SK-N-SH treated with all-trans-retinoic acid at 6 μM for 48 hours (cell line): ENCODE results near the gene PANX2.

Source experiments
- ATAC-seq: fragments of 200-7000 bp; cut with Tn5 transposase; 3 replicates; pipeline ENCODE4 v1.9.1; 2020; ENCODE audit warnings: mild to moderate bottlenecking, moderate library complexity
- ARNTL ChIP-seq: fragments of 450-650 bp; formaldehyde crosslinking; IDR thresholded peaks from 2 replicates; pipeline ENCODE4 v1.5.0; 2020; ENCODE audit warnings: low read depth, mild to moderate bottlenecking, moderate library complexity, borderline replicate concordance
- CSDC2 ChIP-seq: fragments of 250-450 bp; sonication (Bioruptor Pico); IDR thresholded peaks from 2 replicates; pipeline ENCODE4 v1.5.0; 2020; ENCODE audit warnings: mild to moderate bottlenecking, moderate library complexity
- ESRRG ChIP-seq: fragments of 250-450 bp; sonication (Bioruptor Pico); IDR thresholded peaks from 2 replicates; pipeline ENCODE4 v1.6.1; 2021; ENCODE audit warnings: mild to moderate bottlenecking
- GLIS3 ChIP-seq: fragments of 250-450 bp; sonication (Bioruptor Pico); IDR thresholded peaks from 2 replicates; pipeline ENCODE4 v1.5.0; 2020; ENCODE audit warnings: mild to moderate bottlenecking, moderate library complexity
- ISL1 ChIP-seq: fragments of 250-450 bp; sonication (Bioruptor Pico); IDR thresholded peaks from 2 replicates; pipeline ENCODE4 v2.1.2; 2022; ENCODE audit warnings: mild to moderate bottlenecking, moderate library complexity
- OSR1 ChIP-seq: fragments of 250-450 bp; sonication (Bioruptor Pico); IDR thresholded peaks from 2 replicates; pipeline ENCODE4 v1.8.0; 2022; ENCODE audit warnings: moderate library complexity, mild to moderate bottlenecking, inconsistent platforms
- RARB ChIP-seq: fragments of 250-450 bp; sonication (Bioruptor Pico); IDR thresholded peaks from 2 replicates; pipeline ENCODE4 v1.8.0; 2021; ENCODE audit warnings: mild to moderate bottlenecking, moderate library complexity
- SNAI2 ChIP-seq: fragments of 250-450 bp; sonication (Bioruptor Pico); IDR thresholded peaks from 2 replicates; pipeline ENCODE4 v1.5.0; 2020; ENCODE audit warnings: mild to moderate bottlenecking, moderate library complexity
- TOX ChIP-seq: fragments of 250-450 bp; sonication (Bioruptor Pico); IDR thresholded peaks from 2 replicates; pipeline ENCODE4 v1.8.0; 2021; ENCODE audit warnings: mild to moderate bottlenecking, moderate library complexity, borderline replicate concordance
- ZC3H10 ChIP-seq: fragments of 250-450 bp; sonication (Bioruptor Pico); IDR thresholded peaks from 2 replicates; pipeline ENCODE4 v1.5.1; 2021; ENCODE audit warnings: mild to moderate bottlenecking, moderate library complexity
- ZFP3 ChIP-seq: fragments of 250-450 bp; sonication (Bioruptor Pico); IDR thresholded peaks from 2 replicates; pipeline ENCODE4 v1.5.0; 2020; ENCODE audit warnings: mild to moderate bottlenecking, moderate library complexity
- ZFP30 ChIP-seq: fragments of 450-650 bp; formaldehyde crosslinking; IDR thresholded peaks from 2 replicates; pipeline ENCODE4 v1.5.0; 2022; ENCODE audit warnings: mild to moderate bottlenecking, moderate library complexity
- ZNF565 ChIP-seq: fragments of 450-650 bp; formaldehyde crosslinking; conservative IDR thresholded peaks from 2 replicates; pipeline ENCODE4 v1.5.0; 2020; ENCODE audit warnings: low read depth, mild to moderate bottlenecking, moderate library complexity
- ZNF70 ChIP-seq: fragments of 450-650 bp; formaldehyde crosslinking; IDR thresholded peaks from 2 replicates; pipeline ENCODE4 v1.5.0; 2020; ENCODE audit warnings: mild to moderate bottlenecking, moderate library complexity
- ZNF8 ChIP-seq: fragments of 450-650 bp; formaldehyde crosslinking; IDR thresholded peaks from 2 replicates; pipeline ENCODE4 v1.5.0; 2020; ENCODE audit warnings: mild to moderate bottlenecking, moderate library complexity
- TF ChIP-seq, protein P1 (sequence below): fragments of 250-450 bp; sonication (Bioruptor Pico); IDR thresholded peaks from 2 replicates; pipeline ENCODE4 v1.5.1; 2021; ENCODE audit warnings: mild to moderate bottlenecking, moderate library complexity
- TF ChIP-seq, protein P2 (sequence below): fragments of 250-450 bp; sonication (Bioruptor Pico); IDR thresholded peaks from 2 replicates; pipeline ENCODE4 v1.5.0; 2020; ENCODE audit warnings: mild to moderate bottlenecking, moderate library complexity
- TF ChIP-seq, protein P3 (sequence below): fragments of 250-450 bp; sonication (Bioruptor Pico); IDR thresholded peaks from 2 replicates; pipeline ENCODE4 v1.8.0; 2020; ENCODE audit warnings: mild to moderate bottlenecking, moderate library complexity, borderline replicate concordance
- TF ChIP-seq, protein P4 (sequence below): fragments of 250-450 bp; sonication (Bioruptor Pico); IDR thresholded peaks from 2 replicates; pipeline ENCODE4 v1.8.0; 2021; ENCODE audit warnings: low read depth, mild to moderate bottlenecking, moderate library complexity, borderline replicate concordance
- TF ChIP-seq, protein P5 (sequence below): fragments of 250-450 bp; sonication (Bioruptor Pico); IDR thresholded peaks from 2 replicates; pipeline ENCODE4 v1.5.1; 2020; ENCODE audit warnings: low read depth, mild to moderate bottlenecking, moderate library complexity

PANX2 gene

DNA sequence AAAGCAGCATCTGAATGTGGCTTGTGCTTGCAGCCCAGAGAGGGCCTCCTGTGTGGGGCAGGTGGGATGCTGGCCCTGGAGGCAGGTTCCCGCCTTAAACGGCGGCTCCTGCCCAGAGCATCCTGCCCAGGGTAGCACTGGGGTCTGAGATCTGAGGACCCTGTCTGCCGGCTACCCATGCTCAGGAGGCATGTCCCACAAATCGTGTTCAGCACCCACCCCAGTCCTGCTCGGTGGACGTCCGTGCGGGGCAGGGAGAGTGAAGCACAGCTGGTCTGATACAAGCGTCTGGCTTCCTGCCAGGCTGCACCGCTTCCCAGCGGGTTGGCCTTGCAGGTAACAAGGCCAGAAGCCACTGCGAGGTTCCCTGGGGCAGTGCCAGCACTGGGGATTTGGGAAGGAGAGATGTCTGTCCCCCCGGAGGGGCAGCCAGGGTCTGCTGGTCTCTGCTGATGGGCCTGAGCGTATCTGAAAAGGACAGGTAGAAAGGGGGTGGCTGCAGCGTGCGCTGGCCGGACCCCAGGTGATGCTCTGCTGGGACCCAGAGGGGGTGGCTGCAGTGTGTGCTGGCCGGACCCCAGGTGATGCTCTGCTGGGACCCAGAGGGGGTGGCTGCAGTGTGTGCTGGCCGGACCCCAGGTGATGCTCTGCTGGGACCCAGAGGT lies 18.8 kb downstream of the PANX2 start:
- TF ChIP-seq ZNF8 (CRISPR knock-in tag) (no peak), ZNF70 (CRISPR knock-in tag) (no peak), TOX (no peak), ISL1 (CRISPR knock-in tag) (no peak)
- ATAC-seq, result no peak

DNA sequence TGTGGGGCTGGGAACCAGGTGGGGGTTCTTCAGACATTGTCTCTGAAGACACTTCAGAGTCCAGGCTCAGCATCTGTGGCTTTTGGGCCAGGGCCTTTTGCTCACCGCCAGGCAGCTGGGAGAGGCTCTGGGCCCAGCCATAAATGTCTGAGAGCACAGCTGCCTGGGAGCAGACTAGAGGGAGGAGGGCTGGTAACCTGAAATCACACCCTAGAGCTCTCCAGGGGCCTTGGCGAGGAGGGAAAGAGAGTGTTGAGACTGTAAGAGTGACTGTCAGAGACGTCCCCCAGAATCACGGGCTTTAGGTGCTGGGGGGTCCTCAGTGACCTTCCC lies 19.3 kb downstream of the PANX2 start:
- TF ChIP-seq, protein P1, sequence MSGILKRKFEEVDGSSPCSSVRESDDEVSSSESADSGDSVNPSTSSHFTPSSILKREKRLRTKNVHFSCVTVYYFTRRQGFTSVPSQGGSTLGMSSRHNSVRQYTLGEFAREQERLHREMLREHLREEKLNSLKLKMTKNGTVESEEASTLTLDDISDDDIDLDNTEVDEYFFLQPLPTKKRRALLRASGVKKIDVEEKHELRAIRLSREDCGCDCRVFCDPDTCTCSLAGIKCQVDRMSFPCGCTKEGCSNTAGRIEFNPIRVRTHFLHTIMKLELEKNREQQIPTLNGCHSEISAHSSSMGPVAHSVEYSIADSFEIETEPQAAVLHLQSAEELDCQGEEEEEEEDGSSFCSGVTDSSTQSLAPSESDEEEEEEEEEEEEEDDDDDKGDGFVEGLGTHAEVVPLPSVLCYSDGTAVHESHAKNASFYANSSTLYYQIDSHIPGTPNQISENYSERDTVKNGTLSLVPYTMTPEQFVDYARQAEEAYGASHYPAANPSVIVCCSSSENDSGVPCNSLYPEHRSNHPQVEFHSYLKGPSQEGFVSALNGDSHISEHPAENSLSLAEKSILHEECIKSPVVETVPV, result no peak
- no peak for TF ChIP-seq GLIS3 (CRISPR knock-in tag)
- no peak for TF ChIP-seq ZFP30 (CRISPR knock-in tag)
- no peak for TF ChIP-seq SNAI2 (CRISPR knock-in tag)
- ATAC-seq, result peak; percentile 5; the same call in 2 of the 3 replicates

DNA sequence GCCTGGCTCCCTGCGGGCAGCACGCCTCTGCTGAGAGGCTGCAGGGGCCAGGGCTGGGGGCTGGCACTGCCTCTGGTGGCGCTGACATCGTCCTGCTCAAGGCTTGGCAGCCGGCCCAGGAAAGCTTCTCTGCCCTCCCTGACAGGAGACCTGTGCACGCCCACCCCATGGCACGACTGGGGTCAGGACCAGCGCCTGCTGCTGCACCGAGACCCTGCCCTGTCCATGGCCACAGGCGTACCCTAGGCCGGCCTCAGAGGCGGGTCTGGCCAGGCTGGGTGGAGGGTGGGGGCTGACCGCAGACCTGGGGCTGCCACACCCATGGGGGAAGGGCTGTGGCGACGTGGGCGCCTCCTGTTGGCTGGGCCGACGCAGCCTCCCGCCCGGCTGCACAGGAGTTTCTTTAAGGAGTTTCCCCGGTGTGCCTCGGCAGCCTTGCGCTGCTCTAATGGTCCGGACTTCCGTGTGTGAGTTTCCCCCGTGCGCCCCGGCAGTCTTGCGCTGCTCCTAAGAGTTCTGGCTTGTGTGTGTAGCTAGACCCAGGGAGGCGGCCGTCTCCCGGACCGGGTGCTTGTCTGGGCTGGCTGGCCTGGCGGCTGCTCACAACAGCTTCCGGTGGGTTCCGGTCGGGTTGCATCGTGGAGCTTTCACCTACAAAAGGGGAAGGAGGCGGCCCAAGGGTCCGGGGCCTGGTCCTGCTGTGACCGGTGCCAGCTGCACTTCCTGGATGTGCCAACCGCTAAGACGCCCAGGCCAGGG lies 19.8 kb downstream of the PANX2 start:
- peak; percentile 21 for ATAC-seq
- TF ChIP-seq ZNF70 (CRISPR knock-in tag), result no peak
- no peak for TF ChIP-seq CSDC2
- no peak for TF ChIP-seq ZFP3
- TF ChIP-seq, protein P2, sequence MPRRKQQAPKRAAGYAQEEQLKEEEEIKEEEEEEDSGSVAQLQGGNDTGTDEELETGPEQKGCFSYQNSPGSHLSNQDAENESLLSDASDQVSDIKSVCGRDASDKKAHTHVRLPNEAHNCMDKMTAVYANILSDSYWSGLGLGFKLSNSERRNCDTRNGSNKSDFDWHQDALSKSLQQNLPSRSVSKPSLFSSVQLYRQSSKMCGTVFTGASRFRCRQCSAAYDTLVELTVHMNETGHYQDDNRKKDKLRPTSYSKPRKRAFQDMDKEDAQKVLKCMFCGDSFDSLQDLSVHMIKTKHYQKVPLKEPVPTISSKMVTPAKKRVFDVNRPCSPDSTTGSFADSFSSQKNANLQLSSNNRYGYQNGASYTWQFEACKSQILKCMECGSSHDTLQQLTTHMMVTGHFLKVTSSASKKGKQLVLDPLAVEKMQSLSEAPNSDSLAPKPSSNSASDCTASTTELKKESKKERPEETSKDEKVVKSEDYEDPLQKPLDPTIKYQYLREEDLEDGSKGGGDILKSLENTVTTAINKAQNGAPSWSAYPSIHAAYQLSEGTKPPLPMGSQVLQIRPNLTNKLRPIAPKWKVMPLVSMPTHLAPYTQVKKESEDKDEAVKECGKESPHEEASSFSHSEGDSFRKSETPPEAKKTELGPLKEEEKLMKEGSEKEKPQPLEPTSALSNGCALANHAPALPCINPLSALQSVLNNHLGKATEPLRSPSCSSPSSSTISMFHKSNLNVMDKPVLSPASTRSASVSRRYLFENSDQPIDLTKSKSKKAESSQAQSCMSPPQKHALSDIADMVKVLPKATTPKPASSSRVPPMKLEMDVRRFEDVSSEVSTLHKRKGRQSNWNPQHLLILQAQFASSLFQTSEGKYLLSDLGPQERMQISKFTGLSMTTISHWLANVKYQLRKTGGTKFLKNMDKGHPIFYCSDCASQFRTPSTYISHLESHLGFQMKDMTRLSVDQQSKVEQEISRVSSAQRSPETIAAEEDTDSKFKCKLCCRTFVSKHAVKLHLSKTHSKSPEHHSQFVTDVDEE (CRISPR knock-in tag), result no peak
- no peak for TF ChIP-seq RARB (CRISPR knock-in tag)
- TF ChIP-seq, protein P1, result no peak
- TF ChIP-seq, protein P3, sequence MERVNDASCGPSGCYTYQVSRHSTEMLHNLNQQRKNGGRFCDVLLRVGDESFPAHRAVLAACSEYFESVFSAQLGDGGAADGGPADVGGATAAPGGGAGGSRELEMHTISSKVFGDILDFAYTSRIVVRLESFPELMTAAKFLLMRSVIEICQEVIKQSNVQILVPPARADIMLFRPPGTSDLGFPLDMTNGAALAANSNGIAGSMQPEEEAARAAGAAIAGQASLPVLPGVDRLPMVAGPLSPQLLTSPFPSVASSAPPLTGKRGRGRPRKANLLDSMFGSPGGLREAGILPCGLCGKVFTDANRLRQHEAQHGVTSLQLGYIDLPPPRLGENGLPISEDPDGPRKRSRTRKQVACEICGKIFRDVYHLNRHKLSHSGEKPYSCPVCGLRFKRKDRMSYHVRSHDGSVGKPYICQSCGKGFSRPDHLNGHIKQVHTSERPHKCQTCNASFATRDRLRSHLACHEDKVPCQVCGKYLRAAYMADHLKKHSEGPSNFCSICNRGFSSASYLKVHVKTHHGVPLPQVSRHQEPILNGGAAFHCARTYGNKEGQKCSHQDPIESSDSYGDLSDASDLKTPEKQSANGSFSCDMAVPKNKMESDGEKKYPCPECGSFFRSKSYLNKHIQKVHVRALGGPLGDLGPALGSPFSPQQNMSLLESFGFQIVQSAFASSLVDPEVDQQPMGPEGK (CRISPR knock-in tag), result no peak
- no peak for TF ChIP-seq OSR1
- no peak for TF ChIP-seq ISL1 (CRISPR knock-in tag)
- no peak for TF ChIP-seq ZFP30 (CRISPR knock-in tag)
- TF ChIP-seq ARNTL, result no peak
- no peak for TF ChIP-seq ZNF565 (CRISPR knock-in tag)
- no peak for TF ChIP-seq ZNF8 (CRISPR knock-in tag)
- no peak for TF ChIP-seq SNAI2 (CRISPR knock-in tag)
- TF ChIP-seq, protein P4, sequence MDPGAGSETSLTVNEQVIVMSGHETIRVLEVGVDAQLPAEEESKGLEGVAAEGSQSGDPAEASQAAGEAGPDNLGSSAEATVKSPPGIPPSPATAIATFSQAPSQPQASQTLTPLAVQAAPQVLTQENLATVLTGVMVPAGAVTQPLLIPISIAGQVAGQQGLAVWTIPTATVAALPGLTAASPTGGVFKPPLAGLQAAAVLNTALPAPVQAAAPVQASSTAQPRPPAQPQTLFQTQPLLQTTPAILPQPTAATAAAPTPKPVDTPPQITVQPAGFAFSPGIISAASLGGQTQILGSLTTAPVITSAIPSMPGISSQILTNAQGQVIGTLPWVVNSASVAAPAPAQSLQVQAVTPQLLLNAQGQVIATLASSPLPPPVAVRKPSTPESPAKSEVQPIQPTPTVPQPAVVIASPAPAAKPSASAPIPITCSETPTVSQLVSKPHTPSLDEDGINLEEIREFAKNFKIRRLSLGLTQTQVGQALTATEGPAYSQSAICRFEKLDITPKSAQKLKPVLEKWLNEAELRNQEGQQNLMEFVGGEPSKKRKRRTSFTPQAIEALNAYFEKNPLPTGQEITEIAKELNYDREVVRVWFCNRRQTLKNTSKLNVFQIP (CRISPR knock-in tag), result no peak
- TF ChIP-seq ZC3H10 (CRISPR knock-in tag), result no peak
- TF ChIP-seq ESRRG, result no peak
- TF ChIP-seq, protein P5, sequence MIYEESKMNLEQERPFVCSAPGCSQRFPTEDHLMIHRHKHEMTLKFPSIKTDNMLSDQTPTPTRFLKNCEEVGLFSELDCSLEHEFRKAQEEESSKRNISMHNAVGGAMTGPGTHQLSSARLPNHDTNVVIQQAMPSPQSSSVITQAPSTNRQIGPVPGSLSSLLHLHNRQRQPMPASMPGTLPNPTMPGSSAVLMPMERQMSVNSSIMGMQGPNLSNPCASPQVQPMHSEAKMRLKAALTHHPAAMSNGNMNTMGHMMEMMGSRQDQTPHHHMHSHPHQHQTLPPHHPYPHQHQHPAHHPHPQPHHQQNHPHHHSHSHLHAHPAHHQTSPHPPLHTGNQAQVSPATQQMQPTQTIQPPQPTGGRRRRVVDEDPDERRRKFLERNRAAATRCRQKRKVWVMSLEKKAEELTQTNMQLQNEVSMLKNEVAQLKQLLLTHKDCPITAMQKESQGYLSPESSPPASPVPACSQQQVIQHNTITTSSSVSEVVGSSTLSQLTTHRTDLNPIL, result no peak
- TF ChIP-seq GLIS3 (CRISPR knock-in tag), result no peak
- no peak for TF ChIP-seq TOX
